ENCODE results near the gene ABLIM3. TPM values are rescaled to one million over a fixed set of nuclear protein-coding genes. Genes with fewer than 3 reads are reported as not detected.

ABLIM3 gene
- total and polyA plus RNA-seq, 9 of the 15 experiments (the other 6 are each of a cell fraction or from before 2014, with no cell fraction given) = 0.03 to 0.38 (median 0.11) TPM

- 0 out of 4 replicates have a peak, but pooled peaks of 1 of the 2 experiments have one; percentile 20 for TF ChIP-seq ZNF639 (CRISPR knock-in tag; conservative IDR thresholded peaks at IDR 0.05 in 1 of 2, IDR thresholded peaks at IDR 0.05 in 1 of 2)
- TF ChIP-seq ZNF140 (CRISPR knock-in tag; IDR thresholded peaks at IDR 0.05) = no peak
- peak in 2 of 3 experiments; percentile 39 to 64 for TF ChIP-seq YY1 (IDR thresholded peaks at IDR 0.05; ENCODE audit: borderline replicate concordance in 1 of 3, control insufficient read depth in 1 of 3, extremely low read depth in 1 of 3, insufficient read depth in 3 of 3, insufficient read length in 1 of 3, insufficient replicate concordance in 2 of 3, low read depth in 1 of 3, low read length in 2 of 3)
- TF ChIP-seq CREB1 (IDR thresholded peaks at IDR 0.05) = no peak
- peak; percentile 29; the same call in 1 of the 2 replicates for TF ChIP-seq CREB1 (CRISPR knock-in tag; IDR thresholded peaks at IDR 0.05)
- no peak for TF ChIP-seq EP300 (IDR thresholded peaks at IDR 0.05; ENCODE audit: low read length)
- no peak for TF ChIP-seq ZBTB12 (CRISPR knock-in tag; IDR thresholded peaks at IDR 0.05)
- TF ChIP-seq ETV5 (CRISPR knock-in tag; IDR thresholded peaks at IDR 0.05; ENCODE audit: low read depth) = peak; percentile 55; the same call in 1 of the 2 replicates
- TF ChIP-seq NUFIP1 (IDR thresholded peaks at IDR 0.05; ENCODE audit: partially characterized antibody) = no peak
- no peak for TF ChIP-seq ETS2 (tag; IDR thresholded peaks at IDR 0.05; ENCODE audit: borderline replicate concordance, poor library complexity, severe bottlenecking)
- peak; percentile 82 for TF ChIP-seq DEAF1 (CRISPR knock-in tag; IDR thresholded peaks at IDR 0.05)
- TF ChIP-seq TBP (optimal IDR thresholded peaks at IDR 0.05; ENCODE audit: low read depth, low read length) = no peak
- 0 out of 6 replicates have a peak, but pooled peaks of 1 of the 3 experiments have one; percentile 27 for TF ChIP-seq ZBTB11 (CRISPR knock-in tag; IDR thresholded peaks at IDR 0.05)
- TF ChIP-seq ZKSCAN3 (CRISPR knock-in tag; IDR thresholded peaks at IDR 0.05) = no peak
- TF ChIP-seq SREBF1 (IDR thresholded peaks at IDR 0.05; ENCODE audit: borderline replicate concordance, low read depth, low read length) = no peak
- no peak for TF ChIP-seq GTF2B (IDR thresholded peaks at IDR 0.05; ENCODE audit: extremely low read depth, insufficient read length)
Observed at GRCh38 chr5:149141224-149141956, at the start of gene ABLIM3 (continued).

Measured in K562 (cell line).